ENCODE measurements around the gene PPP1R12A.

PPP1R12A gene

DNA sequence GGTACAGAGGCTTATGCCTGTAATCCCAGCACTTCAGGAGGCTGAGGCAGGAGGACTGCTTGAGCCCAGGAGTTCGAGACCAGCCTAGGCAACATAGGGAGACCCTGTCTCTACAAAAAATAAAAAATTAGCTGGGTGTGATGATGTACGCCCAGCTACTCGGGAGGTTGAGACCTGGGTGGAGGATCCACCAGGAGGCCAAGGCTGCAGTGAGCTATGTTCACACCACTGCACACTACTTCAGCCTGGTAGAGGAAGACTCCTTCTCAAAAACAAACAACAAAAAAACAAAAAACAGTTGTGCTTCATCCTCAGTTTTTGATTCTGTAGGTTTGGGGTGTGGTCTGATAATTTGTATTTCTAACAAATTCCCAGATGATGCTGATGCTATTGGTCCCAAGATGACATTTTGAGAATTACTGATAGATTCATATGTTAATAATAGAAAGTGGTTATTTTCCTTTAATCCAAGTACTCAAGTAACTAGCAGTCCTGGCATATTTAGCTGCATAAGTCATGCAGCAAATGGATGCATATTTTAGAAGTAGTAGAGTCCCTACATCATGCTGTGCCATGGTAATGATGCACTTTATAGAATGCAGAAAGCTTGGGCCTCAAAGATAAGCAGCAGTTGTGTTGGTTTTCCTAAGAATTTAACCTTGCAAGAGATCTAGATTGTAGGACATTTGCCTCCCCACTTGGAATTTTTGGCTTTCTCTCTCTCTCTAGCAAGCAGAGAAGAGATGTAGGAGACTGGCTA, 168.0 kb downstream of the PPP1R12A start:
- DNase-seq, result no peak

DNA sequence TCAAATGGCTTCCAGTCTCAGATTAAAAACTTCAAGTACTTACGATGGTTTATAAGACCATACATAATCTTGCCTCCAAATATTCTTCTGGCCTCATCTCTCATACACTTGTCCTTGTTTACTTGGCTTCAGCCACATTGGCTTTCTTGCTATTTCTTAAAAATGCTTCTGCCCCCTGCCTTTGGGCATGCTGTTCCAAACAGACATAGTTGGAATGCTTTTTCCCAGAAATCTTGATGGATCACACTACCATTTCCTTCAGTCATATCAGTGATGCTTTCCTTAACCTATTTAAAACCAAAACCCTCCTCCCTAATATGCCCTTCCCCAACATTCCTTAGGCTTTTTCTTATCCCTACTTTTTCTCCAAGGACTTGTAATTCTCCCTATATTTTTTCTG, 169.7 kb downstream of the PPP1R12A start:
- no peak for DNase-seq

DNA sequence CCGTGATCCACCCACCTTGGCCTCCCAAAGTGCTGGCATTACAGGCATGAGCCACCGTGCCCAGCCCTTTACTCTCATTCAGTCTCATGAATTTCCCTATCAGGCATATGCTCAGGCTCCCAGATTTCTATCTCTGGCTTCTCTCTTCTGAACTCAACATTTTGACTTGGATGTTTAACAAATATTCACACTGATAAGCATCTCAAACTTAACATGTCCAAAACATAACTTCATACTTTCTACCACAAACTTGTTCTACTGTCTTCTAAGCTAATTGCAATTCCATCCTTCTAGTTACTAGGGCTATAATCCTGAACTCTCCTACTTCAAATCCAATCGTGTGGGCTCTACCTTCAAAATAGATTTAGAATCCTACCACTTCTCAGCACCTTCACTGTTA, 170.3 kb downstream of the PPP1R12A start:
- no peak for DNase-seq

DNA sequence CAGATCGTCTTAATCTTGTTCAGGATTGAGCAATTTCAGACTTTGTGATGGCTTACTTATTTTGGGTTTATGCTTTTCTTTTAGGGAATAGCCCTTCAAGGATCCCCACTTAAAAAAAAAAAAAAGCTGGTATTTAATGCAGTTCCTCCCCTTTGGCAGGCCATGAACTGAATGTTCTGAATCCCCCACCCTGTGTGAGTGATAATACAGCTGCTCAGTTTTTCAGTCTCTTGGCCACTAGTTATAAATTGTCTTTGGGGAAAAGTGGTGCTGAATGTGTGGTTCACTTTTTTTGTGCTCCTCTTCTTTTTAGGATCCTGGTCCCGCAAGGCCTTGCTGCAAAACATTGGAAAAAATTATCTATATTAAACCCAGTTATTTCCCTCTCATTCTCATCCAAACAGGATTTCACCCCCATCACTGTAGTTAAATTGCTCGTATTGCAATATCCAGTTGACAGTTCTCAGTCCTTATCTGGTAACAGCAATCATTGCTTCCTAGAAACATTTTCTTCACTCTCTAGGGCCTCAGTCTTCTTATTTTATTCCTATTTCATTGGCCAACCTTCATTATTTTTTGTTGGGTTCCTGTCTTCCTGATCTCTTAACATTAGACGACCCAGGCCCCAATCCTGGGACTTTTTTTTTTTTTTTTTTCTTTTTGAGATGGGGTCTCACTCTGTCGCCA, 171.0 kb downstream of the PPP1R12A start:
- no peak for DNase-seq

DNA sequence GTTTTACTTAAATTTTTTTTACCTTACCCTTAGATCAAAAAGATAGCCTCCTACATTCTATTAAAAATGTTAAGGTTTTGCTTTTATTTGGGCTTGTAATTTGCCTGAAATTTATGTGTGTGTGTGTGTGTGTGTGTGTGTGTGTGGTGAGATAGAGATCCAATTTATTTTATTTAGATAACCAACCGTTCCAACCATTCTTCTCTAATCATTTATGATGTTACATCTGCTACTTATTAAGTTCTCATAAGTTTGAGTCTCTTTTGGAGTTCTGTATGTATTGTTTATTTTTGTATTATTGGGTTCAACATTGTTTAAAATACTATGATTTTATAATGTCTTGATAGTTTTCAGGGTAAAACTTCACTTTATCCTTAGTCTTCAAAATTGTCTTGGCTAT, 173.6 kb downstream of the PPP1R12A start:
- no peak for DNase-seq

DNA sequence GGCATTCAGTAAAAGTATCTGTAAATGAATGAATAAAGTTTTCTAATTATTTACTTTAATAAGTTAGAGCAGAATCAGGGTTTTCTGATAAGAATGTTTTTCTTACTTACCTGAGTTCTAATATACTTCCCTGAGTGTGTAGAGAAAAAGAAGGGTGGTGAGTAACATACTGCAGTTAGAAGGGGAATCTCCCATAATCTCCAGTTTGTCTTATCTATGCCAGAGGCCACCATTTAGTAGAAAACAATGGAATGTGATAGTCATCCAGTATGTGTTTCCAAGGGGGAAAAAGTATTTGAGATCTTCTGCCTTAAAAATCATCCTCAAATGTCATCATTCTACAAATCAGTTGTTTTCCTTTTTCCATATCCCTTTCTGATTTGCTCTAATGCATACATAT, 187.6 kb downstream of the PPP1R12A start:
- no peak for DNase-seq

DNA sequence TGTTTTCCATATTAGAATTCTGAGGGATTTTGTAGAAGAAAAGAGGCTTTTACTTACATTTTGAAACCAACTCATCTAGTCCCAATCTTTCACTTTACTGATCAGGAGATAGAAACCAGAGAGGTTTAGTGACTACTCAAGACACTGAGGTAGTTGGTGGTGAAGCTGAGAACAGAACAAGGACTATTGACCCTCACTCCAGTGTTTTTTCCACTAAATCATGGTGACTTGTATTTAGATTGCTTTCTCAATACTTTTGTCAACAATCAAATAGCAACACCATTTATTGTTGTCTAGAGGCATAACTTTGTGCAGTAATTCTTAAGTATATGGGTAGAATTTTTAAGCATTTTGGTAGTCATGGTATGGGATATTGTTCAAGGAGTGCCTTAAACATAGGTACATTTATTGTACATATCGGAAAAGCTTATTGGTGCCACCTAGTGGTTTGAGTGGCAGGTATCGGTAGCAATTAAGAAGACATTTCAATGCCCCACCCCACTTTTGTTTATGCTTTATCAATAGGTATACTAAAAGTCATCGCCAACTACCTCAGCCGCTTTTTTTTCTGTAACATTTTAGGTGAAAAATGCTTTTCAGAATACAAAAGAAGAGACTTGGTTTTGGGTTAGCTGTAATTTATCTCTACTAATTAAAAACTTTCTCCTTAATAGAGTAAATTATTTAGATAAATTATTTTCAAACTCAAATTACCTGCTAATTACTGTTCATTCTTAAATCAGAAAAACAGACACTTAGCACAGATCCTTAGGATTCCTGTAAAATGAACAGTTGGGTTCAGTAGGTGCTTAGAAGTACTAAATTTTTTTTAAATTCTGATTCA, 196.8 kb downstream of the PPP1R12A start:
- peak; percentile 88 for DNase-seq

DNA sequence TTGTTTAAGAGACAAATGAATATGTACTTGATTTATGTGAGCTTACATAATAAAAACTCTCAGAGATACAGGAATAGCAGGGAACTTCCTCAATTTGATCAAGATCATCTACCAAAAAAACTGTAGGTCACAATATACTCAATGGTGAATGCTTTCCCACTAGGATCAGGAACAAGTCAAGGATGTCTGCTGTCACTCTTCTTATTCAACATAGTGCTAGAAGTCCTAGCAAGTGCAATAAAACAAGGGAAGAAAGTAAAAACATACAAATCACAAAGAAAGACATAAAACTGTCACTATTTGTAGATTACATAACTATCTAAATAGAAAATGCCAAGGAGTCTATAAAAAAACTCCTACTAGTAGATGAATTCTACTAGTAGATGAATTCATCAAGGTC, 202.3 kb downstream of the PPP1R12A start:
- DNase-seq, result peak; percentile 17

DNA sequence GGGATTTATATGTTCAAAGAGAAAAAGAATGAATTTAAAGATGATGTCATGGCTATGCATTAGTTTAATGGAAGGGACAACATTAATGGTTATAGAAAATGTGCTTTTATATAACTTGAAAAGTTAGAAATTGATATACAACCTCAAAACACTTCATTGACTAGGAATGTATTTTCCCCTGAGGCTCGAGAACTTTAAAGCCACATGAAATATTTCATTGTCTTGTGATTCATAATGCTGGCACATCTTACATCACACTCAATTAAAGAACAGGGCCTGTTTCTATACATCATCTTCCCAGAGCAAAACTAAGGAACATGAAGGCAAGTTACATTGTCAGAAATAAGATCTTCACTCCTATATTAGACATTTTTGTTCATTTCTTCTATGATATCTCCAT, 208.9 kb downstream of the PPP1R12A start:
- no peak for DNase-seq
